IMR-90 (cell line): ENCODE results near the gene STXBP6. TPM values are rescaled to one million over a fixed set of nuclear protein-coding genes. Genes with fewer than 3 reads are reported as not detected.

ENCODE experiments used
- ATAC-seq: fragments of 200-7000 bp; cut with Tn5 transposase; 2 replicates; pipeline ENCODE4 v1.9.1; 2020; ENCODE audit warnings: low read depth, mild to moderate bottlenecking, moderate library complexity
- BruUV-seq: library from RNA; stranded (reverse); fragments of 400-500 nt; replicated peaks from 2 replicates; lab custom pipeline; 2021; lab: Mats Ljungman, UMichigan
- CTCF ChIA-PET: fragments of 300-600 bp; formaldehyde crosslinking; extraction: SDS; loops from one replicate; lab custom pipeline; 2021; ENCODE audit warnings: antibody characterized with exemption; lab: Yijun Ruan, JAX
- POLR2A ChIA-PET: fragments of 300-600 bp; sonication (Branson Sonifier 250); formaldehyde crosslinking; loops from one replicate; lab custom pipeline; 2022; ENCODE audit warnings: antibody characterized with exemption; ENCODE audit not compliant: unreplicated experiment; lab: Charles Lee
- DNase-seq: peaks from one replicate; pipeline ENCODE4 v3.0.0; 2013
- H2AFZ ChIP-seq: replicated peaks from 2 replicates; pipeline ENCODE3; 2013; ENCODE audit warnings: low read length, mild to moderate bottlenecking; ENCODE audit not compliant: poor library complexity
- H2AK5ac ChIP-seq: 2 replicates; pipeline ENCODE4 v1.6.1; 2013; ENCODE audit warnings: low read depth, low read length, inconsistent platforms
- H2AK9ac ChIP-seq: replicated peaks from 2 replicates; pipeline ENCODE3; 2013; ENCODE audit warnings: mild to moderate bottlenecking, low read depth, low read length, moderate library complexity; ENCODE audit not compliant: poor library complexity
- H2BK120ac ChIP-seq: 2 replicates; pipeline ENCODE4 v1.6.1; 2013; ENCODE audit warnings: low read depth, low read length, inconsistent platforms
- H2BK15ac ChIP-seq: 3 replicates; pipeline ENCODE4 v1.6.1; 2013; ENCODE audit warnings: low read depth, low read length, inconsistent platforms
- H2BK20ac ChIP-seq: 2 replicates; pipeline ENCODE4 v1.6.1; 2013; ENCODE audit warnings: low read depth, mild to moderate bottlenecking, inconsistent platforms, low read length, moderate library complexity
- H2BK5ac ChIP-seq: 2 replicates; pipeline ENCODE4 v1.6.1; 2013; ENCODE audit warnings: mild to moderate bottlenecking, low read depth, low read length, inconsistent platforms; ENCODE audit not compliant: poor library complexity, severe bottlenecking
- H3K14ac ChIP-seq: replicated peaks from 2 replicates; pipeline ENCODE4 v1.6.1; 2013; ENCODE audit warnings: low read depth, low read length, inconsistent platforms
- H3K18ac ChIP-seq: 2 replicates; pipeline ENCODE4 v1.6.1; 2013; ENCODE audit warnings: low read depth, low read length, control low read depth
- H3K23ac ChIP-seq: 2 replicates; pipeline ENCODE4 v1.6.1; 2013; ENCODE audit warnings: low read depth, low read length, inconsistent platforms
- H3K27ac ChIP-seq: 2 replicates; pipeline ENCODE4 v1.5.1; 2013; ENCODE audit warnings: mild to moderate bottlenecking, control low read depth, low read length; ENCODE audit not compliant: insufficient read depth
- H3K27me3 ChIP-seq: 2 replicates; pipeline ENCODE4 v1.6.1; 2013; ENCODE audit warnings: low read length; ENCODE audit not compliant: control insufficient read depth, insufficient read depth
- H3K36me3 ChIP-seq: 2 replicates; pipeline ENCODE4 v1.6.1; 2013; ENCODE audit warnings: low read length, mixed read lengths; ENCODE audit not compliant: control insufficient read depth, insufficient read depth
- H3K4ac ChIP-seq: 2 replicates; pipeline ENCODE4 v1.6.1; 2013; ENCODE audit warnings: low read depth, low read length, inconsistent platforms
- H3K4me1 ChIP-seq: 2 replicates; pipeline ENCODE4 v1.6.1; 2013; ENCODE audit warnings: low read length, mixed read lengths; ENCODE audit not compliant: control insufficient read depth, insufficient read depth
- H3K4me2 ChIP-seq: 2 replicates; pipeline ENCODE4 v1.6.1; 2013; ENCODE audit warnings: low read depth, mild to moderate bottlenecking, control low read depth, low read length, moderate library complexity
- H3K4me3 ChIP-seq: 2 replicates; pipeline ENCODE4 v1.5.1; 2013; ENCODE audit warnings: low read depth, mild to moderate bottlenecking, control low read depth, low read length, moderate library complexity; ENCODE audit not compliant: insufficient read depth
- H3K56ac ChIP-seq: 2 replicates; pipeline ENCODE4 v1.6.1; 2013; ENCODE audit warnings: low read length, inconsistent platforms; ENCODE audit not compliant: insufficient read depth; ENCODE audit errors: extremely low read depth
- H3K79me1 ChIP-seq, 2 experiments: 2 replicates each; pipeline ENCODE4 v1.6.1; 2013; ENCODE audit warnings: low read length in 2 of 2, inconsistent platforms in 1 of 2, low read depth in 1 of 2
- H3K9ac ChIP-seq: 2 replicates; pipeline ENCODE4 v1.6.1; 2013; ENCODE audit warnings: low read depth, low read length, control low read depth
- H3K9me1 ChIP-seq: 2 replicates; pipeline ENCODE4 v1.6.1; 2013; ENCODE audit warnings: low read length, inconsistent platforms; ENCODE audit not compliant: insufficient read depth
- H3K9me3 ChIP-seq: 2 replicates; pipeline ENCODE4 v1.6.1; 2013; ENCODE audit warnings: low read length; ENCODE audit not compliant: control insufficient read depth, insufficient read depth
- H4K20me1 ChIP-seq: 2 replicates; pipeline ENCODE4 v1.6.1; 2013; ENCODE audit warnings: low read length, inconsistent platforms; ENCODE audit not compliant: insufficient read depth
- H4K5ac ChIP-seq: 2 replicates; pipeline ENCODE4 v1.6.1; 2013; ENCODE audit warnings: mild to moderate bottlenecking, low read depth, low read length, control low read depth
- H4K8ac ChIP-seq, 2 experiments: 2 replicates each; pipeline ENCODE4 v1.6.1; 2013; ENCODE audit warnings: low read depth in 2 of 2, low read length in 2 of 2, control low read depth in 1 of 2, inconsistent platforms in 1 of 2
- H4K91ac ChIP-seq: 2 replicates; pipeline ENCODE4 v1.6.1; 2013; ENCODE audit warnings: low read depth, low read length, inconsistent platforms; ENCODE audit not compliant: insufficient read depth
- RAD21 ChIP-seq: IDR thresholded peaks from 2 replicates; pipeline ENCODE4 v1.6.1; 2012; ENCODE audit warnings: low read length, improper control_type of control experiment
- WGBS, 2 experiments: methylation state at CpG; one replicate each; pipeline versions ENCODE4 v1.1.5 to v1.1.7; 2013; ENCODE audit warnings: missing lambda C conversion rate in 2 of 2; ENCODE audit not compliant: insufficient read length in 1 of 2; ENCODE audit errors: extremely low coverage in 2 of 2; 5-methylcytosine and 5-hydroxymethylcytosine counted together
- dilution Hi-C: fragments of 300-500 bp; cut with HindIII; formaldehyde crosslinking; loops from one replicate; pipeline ENCODE4 v1.14.3; 2018; ENCODE audit warnings: low sequenced_read_pairs; ENCODE audit not compliant: unreplicated experiment
- in situ Hi-C: fragments of 300-500 bp; cut with MboI; formaldehyde crosslinking; loops from 3 replicates; pipeline ENCODE4 v1.14.3; 2019; ENCODE audit warnings: low sequenced_read_pairs, inconsistent platforms, mixed read lengths
- intact Hi-C: fragments of 100-400 bp; cut with micrococcal nuclease; formaldehyde crosslinking; loops from 2 replicates; pipeline ENCODE4 v1.10.0; 2022
- polyA plus RNA-seq, 3 experiments: library from polyadenylated mRNA; depleted of rRNA; stranded (reverse); fragments of >200 nt; gene quantifications; 2 replicates each; pipeline ENCODE4 v1.2.3, GENCODE V29; 2012; ENCODE audit warnings: low replicate concordance in 1 of 3
- total RNA-seq: library from RNA; depleted of rRNA; stranded (reverse); fragments of >200 nt; gene quantifications from 2 replicates; pipeline ENCODE4 v1.2.3, GENCODE V29; 2012

STXBP6 gene
- total and polyA plus RNA-seq, 2 of the 4 experiments (the other 2 are of a cell fraction): 14.2 to 14.3 TPM

DNA sequence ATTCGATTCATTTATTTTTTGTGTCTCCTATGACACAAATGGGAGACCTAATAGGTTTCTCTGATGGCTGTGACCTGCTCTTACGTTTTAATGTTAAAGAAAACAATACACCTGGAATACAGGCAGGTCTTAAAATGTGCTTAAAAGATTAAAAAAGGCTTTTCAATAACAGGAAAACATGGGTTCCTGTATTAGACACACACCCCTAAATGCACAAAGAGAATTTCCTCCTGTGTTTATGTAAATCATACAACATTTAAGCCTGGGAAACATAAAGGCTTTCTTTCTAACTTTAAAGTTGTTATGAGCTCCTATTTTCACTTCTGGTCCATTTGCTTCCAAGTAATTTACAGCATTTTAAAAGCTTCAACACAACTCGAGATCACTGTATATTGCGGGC, 191.3 kb downstream of the STXBP6 start:
- no peaks in the 10 kb centered on the region for H3K9me1 ChIP-seq
- H2BK5ac ChIP-seq: no peak overlapping the region
- DNase-seq (no peak), ATAC-seq (no peak)
- H2BK20ac ChIP-seq: no peak overlapping the region
- H3K4me3 ChIP-seq: no peak overlapping the region
- WGBS, 2 experiments: no CpG with 5 or more reads among the region's 4 CpGs
- H3K9me3 ChIP-seq: no peaks in the 10 kb centered on the region
- H2AK5ac ChIP-seq: no peak overlapping the region
- H3K79me1 ChIP-seq: no peaks in the 10 kb centered on the region
- no peak overlapping the region for H4K5ac ChIP-seq
- no peak overlapping the region for H2BK15ac ChIP-seq
- no peak overlapping the region for H3K14ac ChIP-seq
- no peak overlapping the region for H4K8ac ChIP-seq
- in situ Hi-C loops (no loop called here), dilution Hi-C loops (no loop called here), intact Hi-C loops (no loop called here)
- no peak overlapping the region for H2AFZ ChIP-seq
- no peak overlapping the region for H3K27ac ChIP-seq
- H3K4me1 ChIP-seq: 0 out of 2 replicates have a peak, but pooled peaks cover 1% of the 10 kb centered on the region
- H4K20me1 ChIP-seq: no peaks in the 10 kb centered on the region
- ChIA-PET CTCF (no interaction called here), POLR2A (no interaction called here)
- H3K4me2 ChIP-seq: no peak overlapping the region
- no peaks in the 10 kb centered on the region for H3K36me3 ChIP-seq
- H2BK120ac ChIP-seq: no peak overlapping the region
- H3K4ac ChIP-seq: no peak overlapping the region
- no peak overlapping the region for H3K23ac ChIP-seq
- no TSS peak for BruUV-seq
- H4K91ac ChIP-seq: no peak overlapping the region
- no peak overlapping the region for H3K56ac ChIP-seq
- no peaks in the 10 kb centered on the region for H3K27me3 ChIP-seq
- no peak overlapping the region for H3K9ac ChIP-seq
- H3K18ac ChIP-seq: no peak overlapping the region
- H2AK9ac ChIP-seq: no peak overlapping the region
- TF ChIP-seq RAD21: no peak
